Vagina (tissue), 2 donors: ENCODE data around the gene SLC17A7.

ENCODE experiments used
- CTCF ChIP-seq, 3 experiments: fragments of 450-650 bp in 2 of 3; fragments of 200-600 bp in 1 of 3; sonication (generic) in 1 of 3; IDR thresholded peaks; one replicate each; pipeline ENCODE4 v1.5.1; 2017 to 2019; ENCODE audit warnings: antibody characterized with exemption in 3 of 3, mild to moderate bottlenecking in 2 of 3, moderate library complexity in 2 of 3
- POLR2A ChIP-seq, 2 donors: fragments of 450-650 bp; IDR thresholded peaks; one replicate each; pipeline ENCODE4 v1.6.1; 2017; ENCODE audit warnings: antibody characterized with exemption in 2 of 2, mild to moderate bottlenecking in 2 of 2, moderate library complexity in 2 of 2
- POLR2AphosphoS5 ChIP-seq, 2 donors: sonication (generic); formaldehyde crosslinking; IDR thresholded peaks; one replicate each; pipeline ENCODE4 v1.9.0; 2017; ENCODE audit warnings: antibody characterized with exemption in 2 of 2, mild to moderate bottlenecking in 2 of 2, low read depth in 1 of 2; ENCODE audit not compliant: insufficient read depth in 1 of 2

- TF ChIP-seq CTCF (IDR thresholded peaks at IDR 0.05) (no peak), POLR2AphosphoS5 (IDR thresholded peaks at IDR 0.05; ENCODE audit: insufficient read depth in 1 of 2, low read depth in 1 of 2) (no peak), POLR2A (IDR thresholded peaks at IDR 0.05) (no peak)
Measured at GRCh38 chr19:49450405-49450804, 9.1 kb upstream of the SLC17A7 start.
